ENCODE results near the gene DNMBP. TPM values are rescaled to one million over a fixed set of nuclear protein-coding genes. Genes with fewer than 3 reads are reported as not detected.

Gene DNMBP
- total and polyA plus RNA-seq, 2 experiments from 2014 or later, result 12.4 to 18.5 TPM

DNA sequence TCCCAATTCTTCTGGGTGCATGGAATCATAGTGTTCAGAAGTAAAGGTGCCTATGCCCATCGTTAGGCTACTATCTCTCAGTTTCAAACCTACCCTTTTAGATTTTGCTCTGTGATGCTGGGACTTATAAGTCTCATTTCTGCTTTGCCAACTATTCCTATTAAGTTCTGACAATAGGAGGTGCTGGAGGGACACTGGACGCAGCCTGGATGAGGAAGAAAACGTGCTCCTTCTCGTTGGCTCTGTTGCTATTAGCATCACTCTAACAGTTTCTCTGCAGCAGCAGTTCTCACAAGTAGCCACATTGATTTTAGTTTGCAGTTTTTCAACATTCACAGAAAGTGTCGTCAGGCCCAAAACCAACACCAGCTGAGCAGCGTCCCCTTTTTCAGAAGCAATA is 154.9 kb downstream of the DNMBP start:
- H3K36me3 ChIP-seq (ENCODE audit: low read depth), result no peaks in the 10 kb centered on the region
- peaks cover 5% of the 10 kb centered on the region; the same call in 1 of the 2 replicates for H3F3A ChIP-seq (ENCODE audit: insufficient read depth)
- in situ Hi-C loops (cut with MboI), result loop anchor here (10.0 kb wide), 1 partner anchor 190 kb away; no protein-coding TSS in a partner anchor
- no peaks in the 10 kb centered on the region for H4K20me1 ChIP-seq (ENCODE audit: insufficient read depth)
- H3K79me2 ChIP-seq (ENCODE audit: insufficient read depth), result no peaks in the 10 kb centered on the region
- H3K27ac ChIP-seq, result no peak overlapping the region
- H3K4me2 ChIP-seq (ENCODE audit: unreplicated experiment), result no peak overlapping the region
- no peaks in the 10 kb centered on the region for H3K9me3 ChIP-seq (ENCODE audit: low read depth)
- H3K4me3 ChIP-seq, result no peak overlapping the region
- DNase-seq, result peak; percentile 88
- TF ChIP-seq EZH2 (IDR thresholded peaks at IDR 0.05; ENCODE audit: insufficient read depth, poor library complexity, severe bottlenecking), result no peak
- TF ChIP-seq EZH2phosphoT487 (IDR thresholded peaks at IDR 0.05; ENCODE audit: insufficient read depth, low read depth), result no peak
- H2AFZ ChIP-seq, result peak overlapping the region; percentile 38
- H3K9me2 ChIP-seq (ENCODE audit: insufficient read depth), result no peaks in the 10 kb centered on the region
- H3K27me3 ChIP-seq (replicated peaks; ENCODE audit: insufficient read depth), result no peaks in the 10 kb centered on the region
- H3K4me1 ChIP-seq (ENCODE audit: insufficient read depth), result no peaks in the 10 kb centered on the region
- H3K9ac ChIP-seq, result no peak overlapping the region
- WGBS, 2 experiments (ENCODE audit: low coverage in 1 of 2, low lambda C conversion rate in 2 of 2, missing lambda C conversion rate in 2 of 2), result 7 to 14% methylated on average over 6 of the region's 6 CpGs

DNA sequence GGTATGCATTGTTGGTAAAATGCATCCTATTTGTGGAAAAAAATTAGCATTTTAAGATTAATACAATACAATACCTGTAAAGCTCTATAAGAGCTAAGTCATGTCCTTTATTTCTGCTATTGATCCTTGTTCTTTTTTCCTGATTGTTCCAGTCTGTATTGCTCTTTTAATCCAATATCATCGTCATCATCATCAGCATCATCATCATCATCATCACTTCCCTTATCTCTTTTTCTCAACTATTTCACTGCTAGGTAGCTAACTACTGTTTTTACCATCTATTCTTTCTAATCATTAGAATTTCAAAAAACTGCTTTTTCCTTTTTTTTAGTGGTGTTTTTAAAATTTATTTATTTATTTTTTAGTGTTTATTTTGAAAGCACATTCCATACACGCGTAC is 156.1 kb downstream of the DNMBP start:
- Histone ChIP-seq H3K36me3 (ENCODE audit: low read depth) (no peaks in the 10 kb centered on the region), H3K27ac (no peak overlapping the region), H3K9me2 (ENCODE audit: insufficient read depth) (no peaks in the 10 kb centered on the region), H3K79me2 (ENCODE audit: insufficient read depth) (no peaks in the 10 kb centered on the region), H3K4me2 (ENCODE audit: unreplicated experiment) (no peak overlapping the region), H3F3A (ENCODE audit: insufficient read depth) (peaks cover 5% of the 10 kb centered on the region; the same call in 1 of the 2 replicates), H3K4me3 (no peak overlapping the region), H2AFZ (no peak overlapping the region), H3K4me1 (ENCODE audit: insufficient read depth) (no peaks in the 10 kb centered on the region), H4K20me1 (ENCODE audit: insufficient read depth) (no peaks in the 10 kb centered on the region), H3K9me3 (ENCODE audit: low read depth) (no peaks in the 10 kb centered on the region), H3K9ac (no peak overlapping the region), H3K27me3 (replicated peaks; ENCODE audit: insufficient read depth) (no peaks in the 10 kb centered on the region)
- in situ Hi-C loops (cut with MboI), result loop anchor here (10.0 kb wide), 1 partner anchor 191 kb away; no protein-coding TSS in a partner anchor
- WGBS, 2 experiments (ENCODE audit: low coverage in 1 of 2, low lambda C conversion rate in 2 of 2, missing lambda C conversion rate in 2 of 2), result 80 to 86% methylated on average over 3 of the region's 3 CpGs
- TF ChIP-seq EZH2 (IDR thresholded peaks at IDR 0.05; ENCODE audit: insufficient read depth, poor library complexity, severe bottlenecking), result no peak
- TF ChIP-seq EZH2phosphoT487 (IDR thresholded peaks at IDR 0.05; ENCODE audit: insufficient read depth, low read depth), result no peak
- DNase-seq, result no peak

DNA sequence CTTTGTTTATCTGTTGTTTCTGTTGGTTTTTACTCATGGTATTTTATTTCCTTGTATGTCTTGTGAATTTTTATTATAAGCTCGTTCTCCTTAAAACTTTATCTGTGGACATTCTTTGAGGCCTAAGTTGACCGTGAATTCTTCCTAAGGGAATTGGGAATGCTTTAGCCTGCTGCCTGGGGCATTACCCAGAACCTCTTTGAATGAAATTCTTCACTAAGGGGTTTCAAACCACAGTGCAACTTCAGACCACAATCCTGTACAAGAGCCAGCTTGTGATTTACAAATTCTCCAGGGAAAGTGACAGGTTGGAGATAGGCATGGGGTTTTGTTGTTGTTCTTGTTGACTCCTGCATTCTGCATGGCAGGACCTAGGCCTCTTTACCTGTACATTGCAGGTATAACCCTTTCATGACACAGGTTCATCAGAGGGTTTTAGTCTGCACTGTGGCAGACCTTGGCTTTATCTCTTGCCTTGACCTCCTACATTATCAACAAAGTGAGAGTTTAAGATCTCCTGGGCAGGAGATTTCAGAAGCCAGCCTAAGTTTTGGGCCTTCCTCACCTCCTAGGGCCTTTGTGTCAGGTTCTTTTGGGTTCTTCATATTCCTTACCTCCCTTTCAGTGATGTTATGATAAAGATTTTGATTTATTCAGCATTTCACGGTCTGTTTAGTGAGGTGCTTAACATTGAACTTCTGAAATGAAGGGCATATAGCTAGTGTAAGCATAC is 157.1 kb downstream of the DNMBP start:
- Histone ChIP-seq H4K20me1 (ENCODE audit: insufficient read depth) (no peaks in the 10 kb centered on the region), H3K27me3 (replicated peaks; ENCODE audit: insufficient read depth) (no peaks in the 10 kb centered on the region), H3K9ac (no peak overlapping the region), H3K27ac (no peak overlapping the region), H3K9me3 (ENCODE audit: low read depth) (no peaks in the 10 kb centered on the region), H3K36me3 (ENCODE audit: low read depth) (no peaks in the 10 kb centered on the region), H2AFZ (no peak overlapping the region), H3K4me2 (ENCODE audit: unreplicated experiment) (no peak overlapping the region), H3K4me1 (ENCODE audit: insufficient read depth) (no peaks in the 10 kb centered on the region), H3K4me3 (no peak overlapping the region), H3K79me2 (ENCODE audit: insufficient read depth) (no peaks in the 10 kb centered on the region), H3F3A (ENCODE audit: insufficient read depth) (peaks cover 5% of the 10 kb centered on the region; the same call in 1 of the 2 replicates), H3K9me2 (ENCODE audit: insufficient read depth) (no peaks in the 10 kb centered on the region)
- TF ChIP-seq EZH2phosphoT487 (IDR thresholded peaks at IDR 0.05; ENCODE audit: insufficient read depth, low read depth), result no peak
- TF ChIP-seq EZH2 (IDR thresholded peaks at IDR 0.05; ENCODE audit: insufficient read depth, poor library complexity, severe bottlenecking), result no peak
- DNase-seq, result no peak
- in situ Hi-C loops (cut with MboI), result loop anchor here (10.0 kb wide), 1 partner anchor 192 kb away; no protein-coding TSS in a partner anchor
- 73 to 74% methylated on average over 3 of the region's 3 CpGs for WGBS, 2 experiments (ENCODE audit: low coverage in 1 of 2, low lambda C conversion rate in 2 of 2, missing lambda C conversion rate in 2 of 2)

DNA sequence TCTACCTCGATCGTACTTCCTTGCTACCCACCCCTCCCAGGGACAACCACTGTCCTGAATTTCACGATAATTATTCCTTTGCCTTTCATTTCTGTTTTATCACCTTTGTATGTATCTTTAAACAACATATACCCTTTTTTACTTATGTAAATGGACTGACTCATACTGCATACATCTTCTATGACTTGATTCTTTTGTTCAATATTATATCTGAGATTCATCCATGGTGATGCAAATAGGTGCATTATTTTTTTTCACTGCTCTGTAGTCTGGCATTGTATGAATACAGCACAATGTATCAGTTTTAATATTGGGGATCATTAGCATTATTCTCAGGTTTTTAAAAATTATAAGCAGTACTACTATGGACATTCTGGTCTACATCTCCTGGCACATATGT is 157.9 kb downstream of the DNMBP start:
- no peak for DNase-seq
- in situ Hi-C loops (cut with MboI), result loop anchor here (10.0 kb wide), 1 partner anchor 193 kb away; no protein-coding TSS in a partner anchor
- Histone ChIP-seq H3K36me3 (ENCODE audit: low read depth) (no peaks in the 10 kb centered on the region), H3K9me3 (ENCODE audit: low read depth) (no peaks in the 10 kb centered on the region), H3K9ac (no peak overlapping the region), H3K4me2 (ENCODE audit: unreplicated experiment) (no peak overlapping the region), H3K9me2 (ENCODE audit: insufficient read depth) (no peaks in the 10 kb centered on the region), H3K79me2 (ENCODE audit: insufficient read depth) (no peaks in the 10 kb centered on the region), H3F3A (ENCODE audit: insufficient read depth) (peaks cover 5% of the 10 kb centered on the region; the same call in 1 of the 2 replicates), H2AFZ (no peak overlapping the region), H3K4me1 (ENCODE audit: insufficient read depth) (no peaks in the 10 kb centered on the region), H3K4me3 (no peak overlapping the region), H4K20me1 (ENCODE audit: insufficient read depth) (no peaks in the 10 kb centered on the region), H3K27ac (no peak overlapping the region), H3K27me3 (replicated peaks; ENCODE audit: insufficient read depth) (no peaks in the 10 kb centered on the region)
- TF ChIP-seq EZH2 (IDR thresholded peaks at IDR 0.05; ENCODE audit: insufficient read depth, poor library complexity, severe bottlenecking) (no peak), EZH2phosphoT487 (IDR thresholded peaks at IDR 0.05; ENCODE audit: insufficient read depth, low read depth) (no peak)
- 75 to 78% methylated on average over 3 of the region's 3 CpGs for WGBS, 2 experiments (ENCODE audit: low coverage in 1 of 2, low lambda C conversion rate in 2 of 2, missing lambda C conversion rate in 2 of 2)
